Fibroblast of pulmonary artery (primary cell): ENCODE data around the gene SH3TC2.

ENCODE experiments used
- DNase-seq: peaks from one replicate; pipeline ENCODE4 v3.0.0-alpha.2; 2010; ENCODE audit warnings: low read depth
- H3K4me3 ChIP-seq: replicated peaks from 2 replicates; pipeline ENCODE4 v1.5.1; 2011; ENCODE audit warnings: low read depth, mild to moderate bottlenecking, control low read depth, low read length, moderate library complexity
- TF ChIP-seq, protein P1 (sequence below): IDR thresholded peaks from 2 replicates; pipeline ENCODE4 v1.5.1; 2011; ENCODE audit warnings: mild to moderate bottlenecking, control low read depth, low read length, inconsistent platforms; ENCODE audit errors: missing control alignments

Gene SH3TC2

DNA sequence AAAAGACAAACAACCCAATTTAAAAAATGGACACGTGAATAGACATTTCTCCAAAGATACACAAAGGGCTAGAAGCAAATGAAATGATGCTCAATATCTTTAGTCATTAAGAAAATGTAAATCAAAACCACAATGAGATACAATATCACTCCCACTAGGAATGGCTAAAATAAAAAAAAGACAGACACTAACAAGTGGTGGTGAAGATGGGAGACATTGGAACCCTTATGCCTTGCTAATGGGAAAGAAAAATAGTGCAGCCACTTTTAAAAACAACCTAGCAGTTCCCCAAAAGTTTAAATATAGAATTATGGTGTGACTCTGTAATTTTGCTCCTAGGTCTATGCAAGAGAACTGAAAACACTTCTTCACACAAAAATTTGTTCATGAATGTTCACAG is 40.7 kb downstream of the SH3TC2 start:
- TF ChIP-seq, protein P1, sequence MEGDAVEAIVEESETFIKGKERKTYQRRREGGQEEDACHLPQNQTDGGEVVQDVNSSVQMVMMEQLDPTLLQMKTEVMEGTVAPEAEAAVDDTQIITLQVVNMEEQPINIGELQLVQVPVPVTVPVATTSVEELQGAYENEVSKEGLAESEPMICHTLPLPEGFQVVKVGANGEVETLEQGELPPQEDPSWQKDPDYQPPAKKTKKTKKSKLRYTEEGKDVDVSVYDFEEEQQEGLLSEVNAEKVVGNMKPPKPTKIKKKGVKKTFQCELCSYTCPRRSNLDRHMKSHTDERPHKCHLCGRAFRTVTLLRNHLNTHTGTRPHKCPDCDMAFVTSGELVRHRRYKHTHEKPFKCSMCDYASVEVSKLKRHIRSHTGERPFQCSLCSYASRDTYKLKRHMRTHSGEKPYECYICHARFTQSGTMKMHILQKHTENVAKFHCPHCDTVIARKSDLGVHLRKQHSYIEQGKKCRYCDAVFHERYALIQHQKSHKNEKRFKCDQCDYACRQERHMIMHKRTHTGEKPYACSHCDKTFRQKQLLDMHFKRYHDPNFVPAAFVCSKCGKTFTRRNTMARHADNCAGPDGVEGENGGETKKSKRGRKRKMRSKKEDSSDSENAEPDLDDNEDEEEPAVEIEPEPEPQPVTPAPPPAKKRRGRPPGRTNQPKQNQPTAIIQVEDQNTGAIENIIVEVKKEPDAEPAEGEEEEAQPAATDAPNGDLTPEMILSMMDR: no peak
- DNase-seq: no peak
- no peak overlapping the region for H3K4me3 ChIP-seq

DNA sequence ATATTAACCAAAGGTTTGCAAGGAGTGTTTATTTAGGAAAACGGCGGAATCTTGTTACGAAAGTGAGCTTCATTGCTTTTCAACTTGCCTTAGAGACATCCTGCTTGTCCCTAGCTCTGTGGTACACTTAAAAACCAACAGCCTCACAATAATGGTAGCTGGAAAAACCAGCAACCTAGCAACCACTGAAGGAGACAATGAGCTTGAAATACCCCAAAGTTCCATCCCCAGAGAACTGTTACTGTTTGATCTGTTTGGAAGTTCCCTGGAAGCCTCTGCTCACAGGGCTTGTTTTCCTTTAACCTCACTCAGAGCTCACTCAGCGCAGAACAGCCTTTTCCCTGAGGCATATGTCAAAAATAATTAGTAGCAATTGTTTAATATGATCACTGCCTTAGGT is 43.2 kb downstream of the SH3TC2 start:
- H3K4me3 ChIP-seq: no peak overlapping the region
- TF ChIP-seq, protein P1: no peak
- DNase-seq: no peak

DNA sequence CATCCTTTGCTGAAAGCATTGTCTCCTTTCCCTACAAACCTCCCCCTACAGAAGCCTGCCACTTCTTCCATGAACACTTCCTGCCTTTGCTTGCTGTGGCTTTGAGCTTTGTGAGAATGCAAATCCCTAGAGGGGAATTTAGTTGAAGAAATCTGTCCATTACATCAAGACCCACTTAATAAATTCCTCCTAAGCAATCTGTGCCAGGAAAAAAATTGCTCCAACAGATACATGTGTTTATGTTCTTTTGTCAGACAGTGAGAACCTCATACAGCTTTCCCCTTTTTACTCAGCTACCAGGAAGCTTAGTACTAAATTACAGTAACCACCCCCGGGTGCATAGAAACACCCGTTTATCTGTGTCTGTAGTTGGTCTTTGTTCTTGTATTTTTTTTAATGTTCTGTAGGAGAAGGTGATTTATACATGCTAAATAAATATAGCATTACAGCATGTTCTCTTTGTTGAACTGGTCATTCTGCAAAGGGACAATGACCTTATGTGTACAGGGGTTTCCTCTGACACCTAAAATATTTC is 43.9 kb downstream of the SH3TC2 start:
- H3K4me3 ChIP-seq: no peak overlapping the region
- peak; percentile 83 for DNase-seq
- TF ChIP-seq, protein P1: no peak

DNA sequence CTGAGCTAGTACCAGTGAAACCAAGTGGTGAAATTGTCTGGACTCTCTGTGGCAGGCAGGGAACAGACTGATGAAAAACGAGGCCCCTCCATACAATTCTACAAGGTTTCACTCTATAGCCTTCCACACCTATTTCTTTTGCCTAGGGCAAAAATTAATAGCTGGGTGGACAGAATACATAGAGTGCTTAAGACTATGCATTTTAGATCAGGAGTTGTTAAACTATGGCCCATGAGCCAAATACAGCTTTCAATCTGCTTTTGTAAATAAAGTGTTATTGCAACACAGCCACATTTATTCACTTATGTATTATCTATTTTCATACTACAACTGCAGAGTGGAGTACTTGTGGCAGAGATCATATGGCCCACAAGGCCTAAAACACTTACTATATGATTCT is 45.2 kb downstream of the SH3TC2 start:
- H3K4me3 ChIP-seq: no peak overlapping the region
- TF ChIP-seq, protein P1: no peak
- DNase-seq: no peak

DNA sequence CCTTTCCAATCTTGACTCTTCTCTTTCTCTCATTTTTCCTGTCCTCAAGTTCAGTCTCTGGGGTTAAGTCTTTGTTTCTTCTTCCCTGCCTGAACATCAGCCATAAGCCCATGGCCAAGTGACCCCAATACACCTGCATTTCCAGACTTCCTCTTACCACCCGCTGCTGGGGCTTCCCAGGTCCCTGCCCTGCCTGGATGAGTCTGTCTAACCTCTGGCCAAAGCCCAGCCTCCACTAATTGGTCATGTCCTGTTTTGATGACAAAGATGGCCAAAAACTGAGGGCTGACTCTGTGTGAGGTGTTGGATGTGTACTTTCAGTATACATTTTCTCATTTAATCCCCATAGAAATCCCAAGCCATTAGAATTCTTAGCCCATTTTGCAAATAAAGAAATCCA is 47.3 kb downstream of the SH3TC2 start:
- no peak for DNase-seq
- H3K4me3 ChIP-seq: no peak overlapping the region
- TF ChIP-seq, protein P1: no peak

DNA sequence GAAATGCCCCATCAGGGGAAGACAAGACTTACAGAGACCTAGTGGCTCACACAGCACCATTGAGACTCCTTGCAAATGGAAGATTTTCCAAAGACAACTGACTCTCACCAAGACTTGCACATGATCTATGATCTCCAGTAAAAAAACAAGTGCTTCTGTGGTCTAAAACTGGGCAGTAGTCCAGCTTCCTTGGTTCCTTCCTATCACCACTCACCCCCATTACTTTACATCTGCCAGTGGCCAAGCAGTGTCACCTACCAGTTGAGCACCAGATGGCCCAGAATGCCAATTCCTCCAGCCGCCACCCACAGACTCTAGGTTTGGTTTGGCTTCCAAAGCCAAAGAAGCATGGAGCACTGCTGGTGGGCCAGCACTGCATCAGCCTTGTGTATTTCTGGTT is 47.7 kb downstream of the SH3TC2 start:
- H3K4me3 ChIP-seq: no peak overlapping the region
- TF ChIP-seq, protein P1: no peak
- DNase-seq: no peak

DNA sequence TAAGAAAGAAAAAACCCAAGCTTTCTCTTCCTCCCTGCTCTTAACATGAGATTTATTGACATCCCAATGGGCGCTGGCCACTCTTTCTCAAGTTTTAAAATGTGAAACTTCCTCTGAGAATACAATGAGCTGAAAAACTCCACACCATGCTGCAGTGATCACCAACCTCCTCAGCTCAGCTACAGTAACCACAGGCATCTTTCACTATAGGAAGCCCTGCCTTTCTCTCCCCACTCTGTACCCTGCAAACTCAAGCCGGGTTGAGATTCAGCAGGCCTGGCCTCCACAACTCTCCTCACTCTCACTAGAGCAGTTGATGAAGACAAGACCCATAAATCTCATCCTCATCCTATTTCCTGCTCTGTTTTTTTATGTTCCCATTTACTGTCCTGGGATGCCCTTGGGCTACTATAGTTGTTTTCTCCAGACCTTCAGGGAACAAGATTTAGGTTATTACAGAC is 48.3 kb downstream of the SH3TC2 start:
- no peak overlapping the region for H3K4me3 ChIP-seq
- TF ChIP-seq, protein P1: no peak
- no peak for DNase-seq
